ENCODE data around the gene MBNL1.

Gene MBNL1

GRCh38 chr3:152288681-152289080, 20.0 kb downstream of the MBNL1 start:
- H3K27me3 ChIP-seq (replicated peaks; ENCODE audit: control insufficient read depth, insufficient read depth, low read length) = no peaks in the 10 kb centered on the region
- no peak for DNase-seq (ENCODE audit: extremely low read depth, insufficient read length)
- TF ChIP-seq, protein P1, sequence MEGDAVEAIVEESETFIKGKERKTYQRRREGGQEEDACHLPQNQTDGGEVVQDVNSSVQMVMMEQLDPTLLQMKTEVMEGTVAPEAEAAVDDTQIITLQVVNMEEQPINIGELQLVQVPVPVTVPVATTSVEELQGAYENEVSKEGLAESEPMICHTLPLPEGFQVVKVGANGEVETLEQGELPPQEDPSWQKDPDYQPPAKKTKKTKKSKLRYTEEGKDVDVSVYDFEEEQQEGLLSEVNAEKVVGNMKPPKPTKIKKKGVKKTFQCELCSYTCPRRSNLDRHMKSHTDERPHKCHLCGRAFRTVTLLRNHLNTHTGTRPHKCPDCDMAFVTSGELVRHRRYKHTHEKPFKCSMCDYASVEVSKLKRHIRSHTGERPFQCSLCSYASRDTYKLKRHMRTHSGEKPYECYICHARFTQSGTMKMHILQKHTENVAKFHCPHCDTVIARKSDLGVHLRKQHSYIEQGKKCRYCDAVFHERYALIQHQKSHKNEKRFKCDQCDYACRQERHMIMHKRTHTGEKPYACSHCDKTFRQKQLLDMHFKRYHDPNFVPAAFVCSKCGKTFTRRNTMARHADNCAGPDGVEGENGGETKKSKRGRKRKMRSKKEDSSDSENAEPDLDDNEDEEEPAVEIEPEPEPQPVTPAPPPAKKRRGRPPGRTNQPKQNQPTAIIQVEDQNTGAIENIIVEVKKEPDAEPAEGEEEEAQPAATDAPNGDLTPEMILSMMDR (IDR thresholded peaks at IDR 0.05; ENCODE audit: insufficient read depth, low read length, poor library complexity, severe bottlenecking) = no peak
- H3K36me3 ChIP-seq (ENCODE audit: control insufficient read depth, insufficient read depth, low read length) = no peaks in the 10 kb centered on the region
- no peak overlapping the region for H3K4me3 ChIP-seq (replicated peaks; ENCODE audit: low read depth, low read length)

DNA sequence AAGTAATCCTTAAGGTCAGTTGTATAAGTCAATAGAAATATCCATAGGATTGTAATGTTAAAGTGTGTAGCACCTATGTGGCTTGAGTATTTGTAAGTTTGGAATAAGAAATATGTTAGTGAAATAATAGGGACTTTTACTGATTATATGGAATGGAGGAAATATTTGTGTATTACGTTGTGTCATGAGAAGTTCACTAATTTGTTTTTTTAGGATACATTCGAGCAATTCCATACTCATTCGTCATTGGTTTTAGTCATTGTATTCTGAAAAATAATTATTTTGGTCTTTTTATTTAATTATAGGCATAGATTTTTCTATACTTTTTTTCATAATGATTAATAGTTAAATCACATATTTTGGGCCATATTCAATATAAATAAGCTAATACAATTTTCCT, 21.0 kb downstream of the MBNL1 start:
- no peaks in the 10 kb centered on the region for H3K36me3 ChIP-seq (ENCODE audit: control insufficient read depth, insufficient read depth, low read length)
- H3K27me3 ChIP-seq (replicated peaks; ENCODE audit: control insufficient read depth, insufficient read depth, low read length) = no peaks in the 10 kb centered on the region
- no peak overlapping the region for H3K4me3 ChIP-seq (replicated peaks; ENCODE audit: low read depth, low read length)
- TF ChIP-seq, protein P1 (IDR thresholded peaks at IDR 0.05; ENCODE audit: insufficient read depth, low read length, poor library complexity, severe bottlenecking) = no peak
- no peak for DNase-seq (ENCODE audit: extremely low read depth, insufficient read length)

DNA sequence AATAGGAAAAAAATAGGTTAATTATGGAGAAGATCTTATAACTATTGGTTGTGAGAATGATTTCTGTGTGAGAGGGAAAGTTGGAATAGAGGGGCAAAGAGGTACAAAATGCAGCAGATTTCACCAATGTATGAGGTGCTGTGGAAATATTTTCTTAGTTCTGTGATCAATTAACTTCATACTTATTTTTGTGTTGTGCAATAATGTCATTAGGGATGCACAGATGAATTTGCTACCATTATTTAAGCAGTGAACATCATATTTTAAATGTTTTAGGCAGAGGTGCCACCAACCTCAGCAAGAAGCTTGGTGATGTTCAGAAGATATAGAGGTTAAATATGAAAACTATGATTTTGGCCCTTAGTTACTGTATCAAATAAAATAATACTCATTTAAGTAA, 21.6 kb downstream of the MBNL1 start:
- Histone ChIP-seq H3K4me3 (replicated peaks; ENCODE audit: low read depth, low read length) (no peak overlapping the region), H3K27me3 (replicated peaks; ENCODE audit: control insufficient read depth, insufficient read depth, low read length) (no peaks in the 10 kb centered on the region), H3K36me3 (ENCODE audit: control insufficient read depth, insufficient read depth, low read length) (no peaks in the 10 kb centered on the region)
- no peak for DNase-seq (ENCODE audit: extremely low read depth, insufficient read length)
- TF ChIP-seq, protein P1 (IDR thresholded peaks at IDR 0.05; ENCODE audit: insufficient read depth, low read length, poor library complexity, severe bottlenecking) = no peak

- Histone ChIP-seq H3K27me3 (replicated peaks; ENCODE audit: control insufficient read depth, insufficient read depth, low read length) (no peaks in the 10 kb centered on the region), H3K36me3 (ENCODE audit: control insufficient read depth, insufficient read depth, low read length) (no peaks in the 10 kb centered on the region), H3K4me3 (replicated peaks; ENCODE audit: low read depth, low read length) (no peak overlapping the region)
- no peak for DNase-seq (ENCODE audit: extremely low read depth, insufficient read length)
- TF ChIP-seq, protein P1 (IDR thresholded peaks at IDR 0.05; ENCODE audit: insufficient read depth, low read length, poor library complexity, severe bottlenecking) = no peak
These were observed 22.5 kb downstream of the MBNL1 start for GRCh38 chr3:152291238-152291637.

GRCh38 chr3:152291649-152292066, 22.9 kb downstream of the MBNL1 start:
- TF ChIP-seq, protein P1 (IDR thresholded peaks at IDR 0.05; ENCODE audit: insufficient read depth, low read length, poor library complexity, severe bottlenecking) = no peak
- H3K36me3 ChIP-seq (ENCODE audit: control insufficient read depth, insufficient read depth, low read length) = no peaks in the 10 kb centered on the region
- H3K4me3 ChIP-seq (replicated peaks; ENCODE audit: low read depth, low read length) = no peak overlapping the region
- DNase-seq (ENCODE audit: extremely low read depth, insufficient read length) = no peak
- H3K27me3 ChIP-seq (replicated peaks; ENCODE audit: control insufficient read depth, insufficient read depth, low read length) = no peaks in the 10 kb centered on the region

DNA sequence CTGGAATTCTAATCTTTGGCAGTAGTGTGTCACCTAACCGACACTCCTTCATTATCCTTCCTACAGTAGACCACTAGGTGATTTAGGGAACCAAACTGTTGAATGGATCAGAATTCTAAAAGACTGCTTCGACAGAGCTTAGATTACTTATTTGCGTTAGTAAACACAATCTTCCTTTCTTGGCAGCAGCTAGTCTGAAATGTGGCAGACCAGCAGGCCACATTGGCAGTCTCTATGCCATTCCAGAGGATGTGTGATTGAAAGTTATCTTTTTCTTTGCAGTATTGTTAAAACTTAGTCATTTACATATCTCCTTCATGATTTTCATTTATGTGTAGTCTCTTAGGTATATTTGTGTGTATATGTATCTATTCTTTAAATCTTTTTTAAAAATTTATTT, 23.6 kb downstream of the MBNL1 start:
- Histone ChIP-seq H3K4me3 (replicated peaks; ENCODE audit: low read depth, low read length) (no peak overlapping the region), H3K36me3 (ENCODE audit: control insufficient read depth, insufficient read depth, low read length) (no peaks in the 10 kb centered on the region), H3K27me3 (replicated peaks; ENCODE audit: control insufficient read depth, insufficient read depth, low read length) (no peaks in the 10 kb centered on the region)
- no peak for DNase-seq (ENCODE audit: extremely low read depth, insufficient read length)
- TF ChIP-seq, protein P1 (IDR thresholded peaks at IDR 0.05; ENCODE audit: insufficient read depth, low read length, poor library complexity, severe bottlenecking) = peak; percentile 2
